Measurements from ENCODE around the gene CASZ1.
A peak's percentile ranks its signal among the peaks of the same experiment; 100 is the strongest.

Gene CASZ1

GRCh38 chr1:10706376-10706913, 90.0 kb downstream of the CASZ1 start:
- DNase-seq (ENCODE audit: low spot score), result no peak

GRCh38 chr1:10705953-10706352, 90.5 kb downstream of the CASZ1 start:
- DNase-seq (ENCODE audit: low spot score), result no peak

DNA sequence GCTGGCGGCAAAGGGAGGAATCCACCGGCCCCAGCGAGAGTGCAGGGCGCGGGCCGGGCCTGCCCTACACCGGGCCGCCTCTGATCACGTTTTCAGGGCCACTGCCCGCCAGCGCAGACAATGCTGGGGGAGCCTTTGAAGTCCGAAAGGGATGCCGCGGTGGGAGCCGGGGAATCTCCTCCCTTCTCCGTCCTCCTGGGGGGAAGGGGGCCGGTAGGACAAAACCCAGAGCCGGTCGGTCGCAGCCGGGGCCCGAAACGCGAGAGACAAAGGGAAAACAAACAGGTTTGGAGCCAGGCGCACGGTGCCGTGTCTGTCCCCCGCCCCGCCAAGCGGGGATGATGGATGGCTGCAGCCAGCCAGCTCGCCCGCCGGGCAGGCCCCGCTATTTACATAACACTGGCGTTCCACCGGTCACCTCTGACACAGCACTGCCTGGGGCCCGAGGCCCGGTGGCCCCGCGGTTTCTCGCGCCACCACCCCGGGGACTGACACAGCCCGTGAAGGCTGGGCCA, 92.0 kb downstream of the CASZ1 start:
- DNase-seq (ENCODE audit: low spot score), result no peak

- no peak for DNase-seq (ENCODE audit: low spot score)
Measured at GRCh38 chr1:10703702-10704101, 92.7 kb downstream of the CASZ1 start.

- no peak for DNase-seq (ENCODE audit: low spot score)
Measured at GRCh38 chr1:10701145-10701544, 95.3 kb downstream of the CASZ1 start.

- DNase-seq (ENCODE audit: low spot score), result no peak
Measured at GRCh38 chr1:10699470-10699835, 97.0 kb downstream of the CASZ1 start.

- no peak for DNase-seq (ENCODE audit: low spot score)
Measured at GRCh38 chr1:10698726-10699469, 97.5 kb downstream of the CASZ1 start.

DNA sequence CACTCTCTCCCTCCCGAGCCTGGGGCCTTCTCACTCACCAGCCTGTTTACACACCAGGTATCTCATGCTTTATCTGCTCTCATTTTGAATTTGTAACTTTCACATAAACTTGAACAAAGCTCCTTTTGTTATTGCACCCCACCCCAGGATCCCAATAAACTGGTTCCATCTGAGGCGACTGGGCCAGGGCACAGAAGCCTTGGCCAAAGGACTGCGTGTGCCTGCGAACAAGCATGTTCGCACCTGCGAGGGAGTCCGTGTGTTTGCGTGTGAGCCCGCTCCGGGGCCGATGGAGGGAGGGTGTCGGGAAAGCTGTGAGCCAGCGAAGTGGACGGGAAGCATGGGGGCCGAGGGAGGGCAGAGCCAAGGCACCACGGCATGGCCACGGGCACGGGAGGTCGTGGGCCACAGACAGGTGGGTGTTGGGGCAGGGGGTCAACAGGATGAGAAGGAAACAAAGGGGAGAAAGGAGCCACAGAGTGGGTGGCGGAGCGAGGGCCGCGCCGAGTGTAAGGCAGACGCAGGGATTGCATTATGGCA, 98.8 kb downstream of the CASZ1 start:
- DNase-seq (ENCODE audit: low spot score), result no peak

DNA sequence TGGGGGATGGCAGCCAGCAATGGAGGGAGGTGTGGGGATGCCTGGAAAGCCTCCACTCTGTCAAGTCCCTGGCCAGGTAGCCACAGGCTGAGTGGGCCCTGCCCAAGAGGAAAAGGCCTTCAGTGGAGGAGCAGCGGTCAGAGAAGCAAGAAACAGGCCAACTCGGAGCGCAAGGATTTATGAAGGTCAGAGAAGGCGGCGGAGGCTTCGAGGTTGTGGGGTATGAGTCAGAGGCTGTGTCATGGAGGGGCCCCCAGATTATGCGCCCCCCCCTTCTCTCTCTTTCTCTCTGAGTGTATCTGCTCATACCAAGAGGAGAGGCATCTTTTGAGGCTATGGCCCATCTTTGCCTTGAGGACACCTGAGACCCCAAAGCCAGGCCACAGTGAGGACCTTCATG, 99.5 kb downstream of the CASZ1 start:
- DNase-seq (ENCODE audit: low spot score), result no peak

DNA sequence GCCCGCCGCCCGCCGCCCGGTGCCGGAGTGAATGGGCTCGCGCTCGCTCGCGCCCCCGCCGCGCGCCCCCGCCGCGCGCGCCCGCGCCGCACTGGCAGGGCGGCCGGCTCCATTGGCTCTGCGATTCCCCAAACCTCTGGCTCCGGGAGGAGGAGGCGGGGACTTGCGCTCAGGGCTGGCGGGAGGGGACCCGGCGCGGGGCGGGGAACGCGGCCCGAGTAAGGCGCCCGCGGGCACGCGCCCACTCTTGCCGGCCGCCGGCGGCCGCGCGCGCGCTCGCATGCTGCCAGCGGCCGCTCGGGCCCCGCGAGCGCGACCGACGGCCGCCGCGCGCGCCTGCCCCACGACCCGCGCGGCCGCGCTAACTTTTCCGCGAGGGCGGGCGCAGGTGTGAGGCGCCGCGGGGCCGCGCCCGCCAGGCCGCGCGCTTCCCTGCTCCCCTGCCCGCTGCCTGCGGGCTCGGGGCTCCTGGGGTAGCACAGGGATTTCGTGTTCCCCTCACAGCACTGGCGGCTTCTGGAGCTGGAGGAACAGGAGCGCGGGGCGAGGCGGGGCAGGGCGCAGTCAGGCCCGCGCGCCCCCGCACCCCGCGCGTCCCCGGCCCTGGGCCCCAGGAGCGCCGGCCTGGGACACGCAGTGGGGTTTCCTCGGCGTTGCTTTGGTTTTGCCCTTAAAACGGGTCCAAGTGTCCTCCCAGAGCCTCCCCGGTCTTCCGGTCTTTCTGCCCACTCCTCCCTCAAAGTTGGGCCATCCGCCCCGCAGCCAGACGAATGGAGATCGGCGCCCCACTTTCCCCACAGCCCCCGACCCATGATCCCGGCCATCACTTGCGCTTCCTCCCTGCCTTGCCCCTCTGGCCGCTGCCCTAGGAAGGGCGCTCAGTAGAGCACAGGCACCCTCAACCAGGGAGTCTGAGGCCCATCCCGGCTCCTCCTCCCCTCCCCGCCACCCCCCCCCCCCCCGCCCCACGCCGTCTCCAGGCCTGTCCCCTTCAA, 101.5 kb downstream of the CASZ1 start:
- DNase-seq (ENCODE audit: low spot score), result peak; percentile 76

DNA sequence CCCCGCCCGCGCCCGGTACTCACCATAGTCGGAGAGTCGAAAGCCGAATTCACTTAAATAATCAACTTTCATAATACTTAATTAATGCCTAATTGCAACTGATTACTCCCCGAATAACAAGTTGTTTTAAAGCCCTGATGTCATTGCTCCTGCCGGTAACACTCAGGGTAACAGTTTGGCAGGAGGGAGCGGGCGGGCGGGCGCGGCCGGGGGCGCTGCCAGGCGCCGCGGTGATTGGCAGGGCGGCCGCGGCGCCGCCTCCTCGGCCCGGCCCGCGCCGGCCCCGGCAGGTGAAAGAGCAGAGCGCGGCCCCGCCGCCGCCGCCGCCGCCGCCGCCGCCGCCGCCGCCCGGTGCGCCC, 102.2 kb downstream of the CASZ1 start:
- no peak for DNase-seq (ENCODE audit: low spot score)

GRCh38 chr1:10693497-10694273, 102.8 kb downstream of the CASZ1 start:
- no peak for DNase-seq (ENCODE audit: low spot score)

- DNase-seq (ENCODE audit: low spot score), result no peak
Measured at GRCh38 chr1:10693152-10693496, 103.3 kb downstream of the CASZ1 start.

- no peak for DNase-seq (ENCODE audit: low spot score)
Measured at GRCh38 chr1:10692401-10693021, 103.9 kb downstream of the CASZ1 start.

DNA sequence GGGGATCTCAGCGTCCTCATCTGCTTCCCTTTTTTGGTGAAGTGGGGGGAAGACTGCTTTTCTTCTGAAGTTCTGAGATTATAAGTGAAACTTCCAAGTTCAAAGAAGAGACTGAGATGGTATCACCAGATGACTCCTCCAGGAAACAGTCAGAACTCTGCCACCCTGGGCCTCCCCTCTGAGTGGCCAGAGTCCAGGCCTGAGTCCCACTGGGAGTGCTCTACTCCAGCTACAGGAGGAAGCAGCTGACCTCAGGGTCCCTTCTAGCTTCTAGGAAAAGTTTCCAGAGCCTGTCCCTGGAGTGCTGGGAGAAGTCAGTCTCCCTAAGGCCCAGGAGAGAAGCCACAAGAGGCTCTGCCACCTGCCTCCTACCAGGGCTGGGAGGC, 104.7 kb downstream of the CASZ1 start:
- DNase-seq (ENCODE audit: low spot score), result no peak

DNA sequence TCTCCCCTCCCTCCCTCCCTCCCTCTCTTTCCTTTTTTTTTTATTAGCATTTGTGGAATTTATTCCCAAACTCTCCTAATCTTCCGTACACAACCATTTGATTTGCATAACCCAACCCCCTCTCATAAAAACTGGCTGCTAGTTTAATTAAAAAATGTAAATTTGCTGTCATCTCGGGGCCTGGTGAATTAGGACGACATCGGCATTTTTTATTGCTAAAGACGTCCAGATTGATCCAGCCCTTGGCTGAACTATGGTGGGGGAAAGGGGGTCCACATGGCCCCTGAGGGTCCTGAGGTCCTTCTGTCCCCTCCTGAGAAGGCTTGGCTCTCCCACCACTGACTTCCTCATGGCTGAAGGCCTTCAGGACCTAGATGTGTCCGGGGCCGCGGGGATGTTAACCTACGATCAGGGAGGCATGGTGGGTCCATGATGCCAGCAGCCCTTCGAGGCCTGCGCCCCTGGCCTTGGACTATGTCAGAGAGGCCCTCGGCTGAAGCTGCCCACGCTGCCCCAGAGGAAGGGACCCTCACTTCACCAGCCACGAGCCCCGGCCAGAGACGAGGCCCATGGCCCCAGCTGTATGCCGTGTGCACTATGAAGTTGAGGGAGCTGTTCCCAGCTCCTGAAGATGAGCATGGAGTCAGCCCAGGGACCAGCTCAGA, 105.2 kb downstream of the CASZ1 start:
- DNase-seq (ENCODE audit: low spot score), result no peak

- DNase-seq (ENCODE audit: low spot score), result no peak
Measured at GRCh38 chr1:10690484-10690883, 106.0 kb downstream of the CASZ1 start.

- DNase-seq (ENCODE audit: low spot score), result no peak
Measured at GRCh38 chr1:10688409-10688786, 108.0 kb downstream of the CASZ1 start.

DNA sequence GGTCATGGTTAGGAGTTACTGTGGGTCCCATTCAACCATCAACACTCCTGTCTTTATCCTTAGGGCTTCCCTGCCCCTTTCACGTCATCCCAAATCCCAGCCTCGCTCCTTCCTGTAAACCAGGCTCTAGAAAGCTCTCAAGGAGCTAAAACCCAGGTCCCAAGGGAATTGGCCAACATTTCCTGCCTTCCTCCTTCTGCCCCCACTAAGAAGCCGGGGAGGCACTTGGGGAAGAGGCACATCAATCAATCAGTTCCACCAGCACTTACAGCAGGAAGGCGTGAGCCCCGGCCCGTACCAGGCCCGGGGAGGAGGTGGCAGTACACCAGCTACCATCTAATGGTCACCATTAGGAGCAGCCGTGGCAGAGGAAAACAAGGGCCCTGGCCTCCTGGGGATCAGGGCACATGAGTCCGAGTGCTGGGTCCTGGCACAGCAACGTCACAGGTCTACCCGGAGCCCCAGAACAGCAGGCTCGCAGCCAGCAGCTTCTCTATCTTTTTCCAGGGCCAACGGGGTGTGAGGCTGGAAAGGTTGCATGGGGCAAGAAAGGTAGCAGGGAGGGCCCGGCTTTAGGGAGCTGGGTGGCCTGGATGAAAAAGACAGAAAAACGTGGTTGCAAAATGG, 108.6 kb downstream of the CASZ1 start:
- DNase-seq (ENCODE audit: low spot score), result no peak

DNA sequence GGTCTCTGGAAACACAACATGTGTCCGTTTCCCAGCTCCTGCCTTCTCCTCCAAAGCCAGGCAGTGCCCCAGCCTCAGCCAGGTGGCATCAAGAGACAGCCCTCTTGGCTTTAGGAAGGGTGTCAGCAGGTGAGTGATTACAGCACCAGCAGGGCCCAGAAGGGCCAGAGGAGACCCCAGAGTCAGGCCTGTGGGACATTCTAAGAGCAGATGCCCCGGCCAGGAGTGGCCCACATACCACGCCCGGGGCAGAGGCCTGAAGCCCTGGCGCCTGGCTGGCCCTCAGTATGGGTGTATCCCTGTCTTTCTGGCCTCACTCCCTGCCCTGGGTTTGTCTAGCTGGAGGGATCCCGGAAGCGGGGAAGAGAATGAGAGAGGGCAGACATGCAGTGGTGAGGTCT, 109.2 kb downstream of the CASZ1 start:
- DNase-seq (ENCODE audit: low spot score), result no peak
